Measurements from ENCODE around the gene IFI35. TPM values are rescaled to one million over a fixed set of nuclear protein-coding genes. Genes with fewer than 3 reads are reported as not detected.

IFI35 gene
- total and polyA plus RNA-seq, 2 donors from 2014 or later, result 41.4 to 58.6 TPM

- Histone ChIP-seq H3K4me3 (ENCODE audit: low read length in 3 of 3) (peak within 1 kb of the TSS; percentile 58 to 65 (median 63)), H3K27ac (ENCODE audit: low read depth in 2 of 2, low read length in 2 of 2) (peak within 1 kb of the TSS in 1 of 2 donors; percentile 3), H3K36me3 (ENCODE audit: control insufficient read depth in 2 of 3, insufficient read depth in 3 of 3, low read length in 3 of 3) (no peaks in the 10 kb centered on the region), H3K9ac (ENCODE audit: low read length in 3 of 3) (peak within 1 kb of the TSS in 2 of 3 donors; percentile 49 to 62), H3K27me3 (ENCODE audit: control insufficient read depth, insufficient read depth, low read length) (no peaks in the 10 kb centered on the region), H3K9me3 (ENCODE audit: control insufficient read depth in 2 of 3, insufficient read depth in 1 of 3, low read length in 3 of 3) (no peaks in the 10 kb centered on the region), H3K4me1 (ENCODE audit: control insufficient read depth in 2 of 3, insufficient read depth in 2 of 3, low read depth in 1 of 3, low read length in 3 of 3) (peaks cover 0 to 2% (median 0%) of the 10 kb centered on the region in 3 donors)
- FAIRE-seq (no peak), DNase-seq (peak; percentile 93 to 98 (median 96))
- peak; percentile 76 for TF ChIP-seq CTCF (IDR thresholded peaks at IDR 0.05; ENCODE audit: borderline replicate concordance, extremely low read depth, insufficient read depth)
- intact Hi-C loops (cut with DNase I), result no loop called here
Observed at GRCh38 chr17:43024407-43025289, 18.1 kb downstream of the IFI35 start, which contains the start of gene RND2. RND2 (plus strand) TSS chr17:43025231; CDS start chr17:43025348, 117 bp downstream.

GRCh38 chr17:43025290-43025657 is 18.7 kb downstream of the IFI35 start:
- Histone ChIP-seq H3K4me1 (ENCODE audit: control insufficient read depth in 2 of 3, insufficient read depth in 2 of 3, low read depth in 1 of 3, low read length in 3 of 3) (no peaks in the 10 kb centered on the region), H3K27me3 (ENCODE audit: control insufficient read depth, insufficient read depth, low read length) (no peaks in the 10 kb centered on the region), H3K9ac (ENCODE audit: low read length in 3 of 3) (no peak overlapping the region), H3K36me3 (ENCODE audit: control insufficient read depth in 2 of 3, insufficient read depth in 3 of 3, low read length in 3 of 3) (no peaks in the 10 kb centered on the region), H3K9me3 (ENCODE audit: control insufficient read depth in 2 of 3, insufficient read depth in 1 of 3, low read length in 3 of 3) (no peaks in the 10 kb centered on the region), H3K27ac (ENCODE audit: low read depth in 2 of 2, low read length in 2 of 2) (no peak overlapping the region), H3K4me3 (ENCODE audit: low read length in 3 of 3) (peak overlapping the region in 2 of 3 donors; percentile 29 to 30)
- DNase-seq (peak in 2 of 5 donors; percentile 82 to 86), FAIRE-seq (no peak)
- intact Hi-C loops (cut with DNase I), result no loop called here
- no peak for TF ChIP-seq CTCF (IDR thresholded peaks at IDR 0.05; ENCODE audit: borderline replicate concordance, extremely low read depth, insufficient read depth)

- peak in 1 of 5 donors; percentile 63 for DNase-seq
- Histone ChIP-seq H3K4me1 (ENCODE audit: control insufficient read depth in 2 of 3, insufficient read depth in 2 of 3, low read depth in 1 of 3, low read length in 3 of 3) (no peaks in the 10 kb centered on the region), H3K27ac (ENCODE audit: low read depth in 2 of 2, low read length in 2 of 2) (no peak overlapping the region), H3K36me3 (ENCODE audit: control insufficient read depth in 2 of 3, insufficient read depth in 3 of 3, low read length in 3 of 3) (no peaks in the 10 kb centered on the region), H3K4me3 (ENCODE audit: low read length in 3 of 3) (no peak overlapping the region), H3K9ac (ENCODE audit: low read length in 3 of 3) (no peak overlapping the region), H3K27me3 (ENCODE audit: control insufficient read depth, insufficient read depth, low read length) (no peaks in the 10 kb centered on the region), H3K9me3 (ENCODE audit: control insufficient read depth in 2 of 3, insufficient read depth in 1 of 3, low read length in 3 of 3) (no peaks in the 10 kb centered on the region)
- no peak for FAIRE-seq
- intact Hi-C loops (cut with DNase I), result no loop called here
- no peak for TF ChIP-seq CTCF (IDR thresholded peaks at IDR 0.05; ENCODE audit: borderline replicate concordance, extremely low read depth, insufficient read depth)
Observed at GRCh38 chr17:43025766-43026537, 19.4 kb downstream of the IFI35 start.
